ENCODE results near the gene JARID2.

GRCh38 chr6:15385521-15385920, 139.7 kb downstream of the JARID2 start:
- no peak for TF ChIP-seq CTCF (IDR thresholded peaks at IDR 0.05 in 4 of 5, conservative IDR thresholded peaks at IDR 0.05 in 1 of 5)
- no peak for TF ChIP-seq POLR2A (IDR thresholded peaks at IDR 0.05)

All from gastrocnemius medialis (tissue), 4 donors.